ENCODE measurements around the gene TPO. TPM values are rescaled to one million over a fixed set of nuclear protein-coding genes. Genes with fewer than 3 reads are reported as not detected.

Gene TPO
- under 1 TPM in 5 of 6 donors, not detected in 1; 0.19 to 0.83 (median 0.49) TPM for total RNA-seq
- polyA plus RNA-seq: 1 to 10 TPM; 2.2 to 8.2 TPM

GRCh38 chr2:1413156-1413710 is at the start of gene TPO:
Gene TPO (plus strand): TSS chr2:1413463. CDS start chr2:1414409, 946 bp downstream.
- H3K36me3 ChIP-seq: no peaks in the 10 kb centered on the region
- DNase-seq (no peak), ATAC-seq (no peak), FAIRE-seq (no peak)
- H3K4me3 ChIP-seq: no peak within 1 kb of the TSS
- no peak for TF ChIP-seq CTCF (IDR thresholded peaks at IDR 0.05)
- H3K9me3 ChIP-seq: no peaks in the 10 kb centered on the region
- no peaks in the 10 kb centered on the region for H3K27me3 ChIP-seq
- intact Hi-C loops (cut with DNase I): no loop called here
- no peak within 1 kb of the TSS for H3K27ac ChIP-seq
- H3K4me1 ChIP-seq: no peaks in the 10 kb centered on the region
- WGBS, 2 donors: 86 to 88% methylated on average over 15 of the region's 15 CpGs

GRCh38 chr2:1366546-1367134 is 46.6 kb upstream of the TPO start:
- FAIRE-seq (no peak), DNase-seq (peak; percentile 91 to 99 (median 94)), ATAC-seq (peak; percentile 86 to 92 (median 88))
- 25 to 26% methylated on average over 20 of the region's 20 CpGs for WGBS, 2 donors
- intact Hi-C loops (cut with DNase I): no loop called here
- peak overlapping the region in 1 of 4 donors; percentile 17 for H3K4me3 ChIP-seq
- H3K36me3 ChIP-seq: no peaks in the 10 kb centered on the region
- H3K27ac ChIP-seq: peak overlapping the region in 3 of 4 donors; percentile 33 to 59 (median 36)
- TF ChIP-seq CTCF (IDR thresholded peaks at IDR 0.05): no peak
- peaks cover 3 to 10% (median 7%) of the 10 kb centered on the region in 3 donors for H3K4me1 ChIP-seq
- H3K27me3 ChIP-seq: no peaks in the 10 kb centered on the region
- H3K9me3 ChIP-seq: no peaks in the 10 kb centered on the region

- Histone ChIP-seq H3K4me1 (peaks cover 3 to 10% (median 7%) of the 10 kb centered on the region in 3 donors), H3K9me3 (no peaks in the 10 kb centered on the region), H3K36me3 (no peaks in the 10 kb centered on the region), H3K4me3 (no peak overlapping the region), H3K27ac (no peak overlapping the region), H3K27me3 (no peaks in the 10 kb centered on the region)
- no peak for DNase-seq
- WGBS, 2 donors: 52% methylated on average over 9 of the region's 9 CpGs
- intact Hi-C loops (cut with DNase I): no loop called here
- no peak for FAIRE-seq
- no peak for TF ChIP-seq CTCF (IDR thresholded peaks at IDR 0.05)
- no peak for ATAC-seq
These were observed 45.7 kb upstream of the TPO start for GRCh38 chr2:1367601-1368000.

- WGBS, 2 donors: 74 to 77% methylated on average over 10 of the region's 10 CpGs
- FAIRE-seq (no peak), ATAC-seq (no peak), DNase-seq (peak in 1 of 6 donors; percentile 41)
- peaks cover 0 to 7% (median 0%) of the 10 kb centered on the region in 3 donors for H3K4me1 ChIP-seq
- no peak overlapping the region for H3K4me3 ChIP-seq
- H3K27ac ChIP-seq: no peak overlapping the region
- TF ChIP-seq CTCF (IDR thresholded peaks at IDR 0.05): no peak
- no peaks in the 10 kb centered on the region for H3K9me3 ChIP-seq
- H3K36me3 ChIP-seq: no peaks in the 10 kb centered on the region
- intact Hi-C loops (cut with DNase I): no loop called here
- no peaks in the 10 kb centered on the region for H3K27me3 ChIP-seq
These were observed 43.4 kb upstream of the TPO start for GRCh38 chr2:1369905-1370304.

GRCh38 chr2:1370461-1370860 is 42.8 kb upstream of the TPO start:
- Histone ChIP-seq H3K27ac (no peak overlapping the region), H3K36me3 (no peaks in the 10 kb centered on the region), H3K27me3 (no peaks in the 10 kb centered on the region), H3K9me3 (no peaks in the 10 kb centered on the region), H3K4me3 (no peak overlapping the region), H3K4me1 (peaks cover 0 to 7% (median 0%) of the 10 kb centered on the region in 3 donors)
- no peak for FAIRE-seq
- no peak for DNase-seq
- no peak for ATAC-seq
- 62 to 67% methylated on average over 4 of the region's 4 CpGs for WGBS, 2 donors
- intact Hi-C loops (cut with DNase I): no loop called here
- TF ChIP-seq CTCF (IDR thresholded peaks at IDR 0.05): no peak

All from pancreas (tissue), 10 donors.